GM12878 (cell line): ENCODE data around the gene KBTBD4. TPM values are rescaled to one million over a fixed set of nuclear protein-coding genes. Genes with fewer than 3 reads are reported as not detected.
A peak's percentile ranks its signal among the peaks of the same experiment; 100 is the strongest.

Source experiments
- ATAC-seq: fragments of 200-7000 bp; cut with Tn5 transposase; 3 replicates; pipeline ENCODE4 v1.9.1; 2020; ENCODE audit warnings: mild to moderate bottlenecking, moderate library complexity
- BruUV-seq: library from RNA; stranded (reverse); fragments of 400-500 nt; replicated peaks from 2 replicates; lab custom pipeline; 2021; lab: Mats Ljungman, UMichigan
- CTCF ChIA-PET: fragments of 300-600 bp; sonication (Branson Sonifier 250); formaldehyde crosslinking; extraction: SDS; loops from one replicate; lab custom pipeline; 2021; ENCODE audit warnings: inconsistent platforms; lab: Yijun Ruan, JAX
- POLR2A ChIA-PET: fragments of 350-600 bp; formaldehyde crosslinking; extraction: SDS; loops from one replicate; lab custom pipeline; 2021; ENCODE audit warnings: inconsistent platforms; lab: Charles Lee
- RAD21 ChIA-PET: fragments of 300-600 bp; sonication (Branson Sonifier 250); formaldehyde crosslinking; loops from one replicate; lab custom pipeline; 2023; ENCODE audit warnings: antibody characterized with exemption; ENCODE audit not compliant: unreplicated experiment; lab: Charles Lee
- SMC1A ChIA-PET: fragments of 300-600 bp; sonication (Branson Sonifier 250); formaldehyde crosslinking; loops from one replicate; lab custom pipeline; 2023; ENCODE audit not compliant: unreplicated experiment, uncharacterized antibody; lab: Charles Lee
- DNase-seq: peaks from one replicate; pipeline ENCODE4 v3.0.0-alpha.2; 2011; ENCODE audit warnings: low read depth, low spot score
- FAIRE-seq: peaks from 3 replicates; lab custom pipeline; 2011; peaks lifted over from hg19 to GRCh38; lab: Jason Lieb, UNC
- H2AFZ ChIP-seq: 2 replicates; pipeline ENCODE4 v1.6.0; 2011; ENCODE audit warnings: low read depth, low read length, control low read depth; ENCODE audit not compliant: control insufficient read depth
- H3K27ac ChIP-seq: 2 replicates; pipeline ENCODE4 v1.5.1; 2011; ENCODE audit warnings: control low read depth; ENCODE audit not compliant: control insufficient read depth, insufficient read depth
- H3K27me3 ChIP-seq, 2 experiments: replicated peaks in 1 of 2; 2 replicates each; pipeline versions ENCODE4 v1.6.0 to v1.6.1; 2011; ENCODE audit warnings: low read length in 1 of 2; ENCODE audit not compliant: control insufficient read depth in 2 of 2, insufficient read depth in 2 of 2
- H3K36me3 ChIP-seq, 2 experiments: 2 replicates each; pipeline ENCODE4 v1.5.1; 2011; ENCODE audit warnings: low read length in 1 of 2; ENCODE audit not compliant: control insufficient read depth in 2 of 2, insufficient read depth in 2 of 2
- H3K4me1 ChIP-seq: 2 replicates; pipeline ENCODE4 v1.6.1; 2011; ENCODE audit warnings: mild to moderate bottlenecking, low read length, moderate library complexity, mixed read lengths; ENCODE audit not compliant: control insufficient read depth, insufficient read depth
- H3K4me2 ChIP-seq: 2 replicates; pipeline ENCODE4 v1.6.0; 2011; ENCODE audit warnings: control low read depth; ENCODE audit not compliant: control insufficient read depth, insufficient read depth
- H3K4me3 ChIP-seq: fragments of 200-600 bp; sonication (generic); 2 replicates; pipeline ENCODE4 v1.5.1; 2016
- H3K79me2 ChIP-seq: 2 replicates; pipeline ENCODE4 v1.6.0; 2011; ENCODE audit warnings: low read length; ENCODE audit not compliant: control insufficient read depth, insufficient read depth
- H3K9ac ChIP-seq: 2 replicates; pipeline ENCODE4 v1.8.0; 2011; ENCODE audit warnings: low read length, control low read depth, mixed read lengths; ENCODE audit not compliant: control insufficient read depth, insufficient read depth
- H3K9me3 ChIP-seq: replicated peaks from 3 replicates; pipeline ENCODE4 v1.5.1; 2011; ENCODE audit warnings: mild to moderate bottlenecking, low read length; ENCODE audit not compliant: control insufficient read depth, insufficient read depth
- H4K20me1 ChIP-seq: 2 replicates; pipeline ENCODE4 v1.6.0; 2011; ENCODE audit not compliant: control insufficient read depth, insufficient read depth
- CREM ChIP-seq: IDR thresholded peaks from 2 replicates; pipeline ENCODE4 v1.6.1; 2014; ENCODE audit warnings: antibody characterized with exemption, low read depth
- KAT2A ChIP-seq: conservative IDR thresholded peaks from 2 replicates; pipeline ENCODE4 v1.6.1; 2011; ENCODE audit warnings: low read depth, low read length; ENCODE audit not compliant: control insufficient read depth
- MXI1 ChIP-seq: fragments of 150-350 bp; IDR thresholded peaks from 2 replicates; pipeline ENCODE4 v1.6.1; 2011; ENCODE audit warnings: low read depth, mild to moderate bottlenecking, inconsistent platforms, low read length, improper control_type of control experiment
- MYB ChIP-seq: fragments of 150-350 bp; IDR thresholded peaks from 2 replicates; pipeline ENCODE4 v1.6.1; 2014; ENCODE audit warnings: mild to moderate bottlenecking, low read depth, low read length, borderline replicate concordance
- RAD51 ChIP-seq: fragments of 450-650 bp; IDR thresholded peaks from 2 replicates; pipeline ENCODE4 v1.6.1; 2016; ENCODE audit warnings: moderate library complexity, mild to moderate bottlenecking, inconsistent platforms
- RUNX3 ChIP-seq: IDR thresholded peaks from 2 replicates; pipeline ENCODE4 v1.6.1; 2012; ENCODE audit warnings: low read length, inconsistent platforms
- SMARCA5 ChIP-seq: fragments of 450-650 bp; IDR thresholded peaks from 2 replicates; pipeline ENCODE4 v1.6.1; 2017; ENCODE audit warnings: mild to moderate bottlenecking
- STAT1 ChIP-seq: fragments of 450-650 bp; conservative IDR thresholded peaks from 2 replicates; pipeline ENCODE4 v1.6.1; 2014; ENCODE audit warnings: antibody characterized with exemption, mild to moderate bottlenecking
- ZNF622 ChIP-seq: fragments of 450-650 bp; IDR thresholded peaks from 2 replicates; pipeline ENCODE4 v1.6.1; 2017; ENCODE audit warnings: mild to moderate bottlenecking, inconsistent platforms
- in situ Hi-C: fragments of 300-500 bp; cut with MboI; formaldehyde crosslinking; loops from 9 replicates; pipeline ENCODE4 v1.14.3; 2018; ENCODE audit warnings: mixed read lengths
- intact Hi-C: fragments of 100-400 bp; cut with micrococcal nuclease; formaldehyde crosslinking; loops from one replicate; pipeline ENCODE4 v1.14.2; 2022; ENCODE audit not compliant: unreplicated experiment
- polyA plus RNA-seq, 11 experiments: library from polyadenylated mRNA; depleted of rRNA in 4 of 11; unstranded in 6 of 11; stranded (reverse) in 5 of 11; fragments of >200 nt; fragmentation: Nextera tagmentation in 4 of 11; fragmentation: Illumina TruSeq in 1 of 11; extraction: Ambion mirVana in 4 of 11; extraction: Trizol in 1 of 11; gene quantifications; 1 replicate in 1 of 11; 2 replicates in 10 of 11; pipeline versions ENCODE4 v1.2.1 to v1.2.3, GENCODE V29; 2011 to 2016; ENCODE audit warnings: inconsistent platforms in 2 of 11, missing spikeins in 2 of 11, low read depth in 1 of 11
- total RNA-seq, 4 experiments: library from RNA; depleted of rRNA in 3 of 4; stranded (reverse); fragments of >200 nt in 3 of 4; fragmentation: Illumina TruSeq in 1 of 4; extraction: Trizol in 1 of 4; gene quantifications; 2 replicates each; pipeline versions ENCODE4 v1.2.1 to v1.2.3, GENCODE V29; 2013 to 2021
- TF ChIP-seq, protein P1 (sequence below): fragments of 450-650 bp; IDR thresholded peaks from 2 replicates; pipeline ENCODE4 v1.6.1; 2017; ENCODE audit warnings: mild to moderate bottlenecking, moderate library complexity
- TF ChIP-seq, protein P2 (sequence below): IDR thresholded peaks from 2 replicates; pipeline ENCODE4 v1.6.1; 2012; ENCODE audit warnings: low read depth, low read length, improper control_type of control experiment

Gene KBTBD4
- total and polyA plus RNA-seq, 10 of the 15 experiments (the other 5 are each of a cell fraction or from before 2014, with no cell fraction given), result 18.4 to 46.4 (median 25.7) TPM

DNA sequence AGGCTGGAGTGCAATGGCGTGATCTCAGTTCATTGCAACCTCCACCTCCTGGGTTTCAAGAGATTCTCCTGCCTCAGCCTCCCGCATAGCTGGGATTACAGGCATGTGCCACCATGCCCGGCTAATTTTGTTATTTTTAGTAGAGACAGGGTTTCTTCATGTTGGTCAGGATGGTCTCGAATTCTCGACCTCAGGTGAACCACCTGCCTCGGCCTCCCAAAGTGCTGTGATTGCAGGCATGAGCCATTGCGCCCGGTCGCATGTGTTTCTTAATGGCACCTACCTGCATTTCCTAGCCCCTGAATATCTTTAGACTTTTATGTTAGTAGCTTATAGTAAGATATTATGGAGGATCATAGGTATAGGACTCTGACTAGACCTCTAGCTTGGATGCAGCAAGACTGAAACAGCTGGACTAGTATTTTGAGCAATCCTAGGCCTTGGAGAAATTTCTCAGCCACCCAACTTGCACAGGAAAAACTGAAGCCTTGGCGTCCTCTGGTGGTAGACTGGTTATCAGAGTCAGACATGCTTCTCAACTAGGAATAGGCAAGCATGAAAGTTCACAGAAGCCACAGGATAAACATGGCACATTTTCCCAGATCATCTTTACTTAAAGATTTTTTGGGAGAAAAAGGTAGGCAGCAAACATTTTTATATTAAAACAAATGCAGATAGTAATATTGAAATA lies 38.1 kb upstream of the KBTBD4 start (continued):
- TF ChIP-seq, protein P1, sequence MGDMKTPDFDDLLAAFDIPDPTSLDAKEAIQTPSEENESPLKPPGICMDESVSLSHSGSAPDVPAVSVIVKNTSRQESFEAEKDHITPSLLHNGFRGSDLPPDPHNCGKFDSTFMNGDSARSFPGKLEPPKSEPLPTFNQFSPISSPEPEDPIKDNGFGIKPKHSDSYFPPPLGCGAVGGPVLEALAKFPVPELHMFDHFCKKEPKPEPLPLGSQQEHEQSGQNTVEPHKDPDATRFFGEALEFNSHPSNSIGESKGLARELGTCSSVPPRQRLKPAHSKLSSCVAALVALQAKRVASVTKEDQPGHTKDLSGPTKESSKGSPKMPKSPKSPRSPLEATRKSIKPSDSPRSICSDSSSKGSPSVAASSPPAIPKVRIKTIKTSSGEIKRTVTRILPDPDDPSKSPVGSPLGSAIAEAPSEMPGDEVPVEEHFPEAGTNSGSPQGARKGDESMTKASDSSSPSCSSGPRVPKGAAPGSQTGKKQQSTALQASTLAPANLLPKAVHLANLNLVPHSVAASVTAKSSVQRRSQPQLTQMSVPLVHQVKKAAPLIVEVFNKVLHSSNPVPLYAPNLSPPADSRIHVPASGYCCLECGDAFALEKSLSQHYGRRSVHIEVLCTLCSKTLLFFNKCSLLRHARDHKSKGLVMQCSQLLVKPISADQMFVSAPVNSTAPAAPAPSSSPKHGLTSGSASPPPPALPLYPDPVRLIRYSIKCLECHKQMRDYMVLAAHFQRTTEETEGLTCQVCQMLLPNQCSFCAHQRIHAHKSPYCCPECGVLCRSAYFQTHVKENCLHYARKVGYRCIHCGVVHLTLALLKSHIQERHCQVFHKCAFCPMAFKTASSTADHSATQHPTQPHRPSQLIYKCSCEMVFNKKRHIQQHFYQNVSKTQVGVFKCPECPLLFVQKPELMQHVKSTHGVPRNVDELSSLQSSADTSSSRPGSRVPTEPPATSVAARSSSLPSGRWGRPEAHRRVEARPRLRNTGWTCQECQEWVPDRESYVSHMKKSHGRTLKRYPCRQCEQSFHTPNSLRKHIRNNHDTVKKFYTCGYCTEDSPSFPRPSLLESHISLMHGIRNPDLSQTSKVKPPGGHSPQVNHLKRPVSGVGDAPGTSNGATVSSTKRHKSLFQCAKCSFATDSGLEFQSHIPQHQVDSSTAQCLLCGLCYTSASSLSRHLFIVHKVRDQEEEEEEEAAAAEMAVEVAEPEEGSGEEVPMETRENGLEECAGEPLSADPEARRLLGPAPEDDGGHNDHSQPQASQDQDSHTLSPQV, result 0 out of 2 replicates have a peak, but pooled peaks have one; percentile 41
- TF ChIP-seq, all 136 proteins: peak for 7

DNA sequence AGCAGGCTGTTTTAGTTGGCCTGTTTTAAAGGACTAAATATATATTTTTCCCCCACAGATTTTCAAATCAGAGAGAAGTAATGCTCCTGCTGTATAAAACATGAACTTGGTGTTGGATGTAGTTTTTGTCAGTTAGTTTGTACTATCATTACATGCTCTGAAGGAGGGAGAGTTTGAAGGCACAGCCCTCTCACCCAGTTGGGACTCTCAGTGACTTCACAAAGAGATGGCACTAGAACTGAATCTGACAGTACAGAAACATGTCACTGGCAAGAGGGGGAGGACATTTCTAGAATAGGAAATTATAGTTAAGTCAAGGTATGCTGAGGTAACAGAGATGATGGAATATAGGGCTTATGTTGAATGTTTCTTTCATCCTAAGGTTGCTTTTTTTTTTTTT lies 36.5 kb upstream of the KBTBD4 start:
- H3K4me3 ChIP-seq, result no peak overlapping the region
- H3K27ac ChIP-seq, result no peak overlapping the region
- H3K4me1 ChIP-seq, result peaks cover 20% of the 10 kb centered on the region
- no peak overlapping the region for H3K4me2 ChIP-seq
- no peaks in the 10 kb centered on the region for H3K9me3 ChIP-seq
- no peak overlapping the region for H2AFZ ChIP-seq
- no peaks in the 10 kb centered on the region for H3K27me3 ChIP-seq
- peaks cover 0 to 9% of the 10 kb centered on the region in 2 experiments; a peak in 1 of 4 replicates for H3K36me3 ChIP-seq
- DNase-seq (no peak), FAIRE-seq (no peak), ATAC-seq (no peak)
- ChIA-PET RAD21 (interaction anchor here (1.0 kb wide), 1 partner anchor 162 kb away, joined by 3 read pairs; no protein-coding TSS in a partner anchor), CTCF (interaction anchor here (2.6 kb wide), 1 partner anchor 8 kb away, joined by 13 read pairs; no protein-coding TSS in a partner anchor), SMC1A (interaction anchor here (0.7 to 1.1 kb wide), 2 partner anchors 51 to 116 kb away, joined by 3 read pairs; no protein-coding TSS in a partner anchor), POLR2A (interaction anchor here (0.7 kb wide), 2 partner anchors 138 to 445 kb away, joined by 3 to 8 read pairs; no protein-coding TSS in a partner anchor)
- no peaks in the 10 kb centered on the region for H4K20me1 ChIP-seq
- no peaks in the 10 kb centered on the region for H3K79me2 ChIP-seq
- in situ Hi-C loops, result no loop called here
- intact Hi-C loops, result no loop called here
- no TSS peak for BruUV-seq
- H3K9ac ChIP-seq, result no peak overlapping the region
- TF ChIP-seq MYB (no peak), RUNX3 (no peak), MXI1 (no peak), ZNF622 (no peak), RAD51 (no peak), CREM (no peak), SMARCA5 (no peak), KAT2A (no peak), STAT1 (no peak)
- TF ChIP-seq, protein P2, sequence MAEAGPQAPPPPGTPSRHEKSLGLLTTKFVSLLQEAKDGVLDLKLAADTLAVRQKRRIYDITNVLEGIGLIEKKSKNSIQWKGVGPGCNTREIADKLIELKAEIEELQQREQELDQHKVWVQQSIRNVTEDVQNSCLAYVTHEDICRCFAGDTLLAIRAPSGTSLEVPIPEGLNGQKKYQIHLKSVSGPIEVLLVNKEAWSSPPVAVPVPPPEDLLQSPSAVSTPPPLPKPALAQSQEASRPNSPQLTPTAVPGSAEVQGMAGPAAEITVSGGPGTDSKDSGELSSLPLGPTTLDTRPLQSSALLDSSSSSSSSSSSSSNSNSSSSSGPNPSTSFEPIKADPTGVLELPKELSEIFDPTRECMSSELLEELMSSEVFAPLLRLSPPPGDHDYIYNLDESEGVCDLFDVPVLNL, result no peak
- TF ChIP-seq, protein P1, result no peak
